Thymus (tissue), 2 donors: ENCODE results near the gene ATP2B3. TPM values are rescaled to one million over a fixed set of nuclear protein-coding genes. Genes with fewer than 3 reads are reported as not detected.

Source experiments
- polyA plus RNA-seq: library from polyadenylated mRNA; stranded (reverse); fragments of 200-250 nt; gene quantifications from one replicate; pipeline ENCODE4 v1.2.3, GENCODE V29; 2013
- total RNA-seq: library from RNA; stranded (reverse); fragments of 120-200 nt; gene quantifications from one replicate; pipeline ENCODE4 v1.2.4, GENCODE V29; 2013
- donor health status: healthy.

ATP2B3 gene
- total and polyA plus RNA-seq, 2 donors: 0.02 to 0.09 TPM

Other genes starting within 250 kb of the ATP2B3 start
- gene PNMA6F, start 195.9 kb upstream of the ATP2B3 start, total RNA-seq: under 0.01 TPM
- 0.02 TPM for gene PNMA6F, start 195.9 kb upstream of the ATP2B3 start, polyA plus RNA-seq
- 3.7 TPM for gene ZNF275, start 183.5 kb upstream of the ATP2B3 start, total RNA-seq
- 4.5 TPM for gene ZNF275, start 183.5 kb upstream of the ATP2B3 start, polyA plus RNA-seq
- not detected for gene PNMA6E, start 116.3 kb upstream of the ATP2B3 start, total RNA-seq
- 0.05 TPM for gene PNMA6E, start 116.3 kb upstream of the ATP2B3 start, polyA plus RNA-seq
- 0.19 TPM for gene ZFP92, start 106.2 kb upstream of the ATP2B3 start, total RNA-seq
- gene ZFP92, start 106.2 kb upstream of the ATP2B3 start, polyA plus RNA-seq: 0.27 TPM
- gene TREX2, start 71.6 kb upstream of the ATP2B3 start, total RNA-seq: 0.38 TPM
- 1.2 TPM for gene TREX2, start 71.6 kb upstream of the ATP2B3 start, polyA plus RNA-seq
- 19.1 TPM for gene HAUS7, start 47.1 kb upstream of the ATP2B3 start, total RNA-seq
- gene HAUS7, start 47.1 kb upstream of the ATP2B3 start, polyA plus RNA-seq: 47.6 TPM
- gene BGN, start 22.7 kb upstream of the ATP2B3 start, total RNA-seq: 3.4 TPM
- gene BGN, start 22.7 kb upstream of the ATP2B3 start, polyA plus RNA-seq: 21.6 TPM
- 21.1 TPM for gene CCNQ, start 81.5 kb downstream of the ATP2B3 start, total RNA-seq
- gene CCNQ, start 81.5 kb downstream of the ATP2B3 start, polyA plus RNA-seq: 28.4 TPM
- gene DUSP9, start 129.6 kb downstream of the ATP2B3 start, total RNA-seq: 1.7 TPM
- gene DUSP9, start 129.6 kb downstream of the ATP2B3 start, polyA plus RNA-seq: 0.07 TPM
- 8.2 TPM for gene PNCK, start 156.2 kb downstream of the ATP2B3 start, total RNA-seq
- gene PNCK, start 156.2 kb downstream of the ATP2B3 start, polyA plus RNA-seq: 2.4 TPM
- gene SLC6A8, start 170.3 kb downstream of the ATP2B3 start, total RNA-seq: 5.5 TPM
- gene SLC6A8, start 170.3 kb downstream of the ATP2B3 start, polyA plus RNA-seq: 18.2 TPM
- 71.9 TPM for gene BCAP31, start 206.7 kb downstream of the ATP2B3 start, total RNA-seq
- gene BCAP31, start 206.7 kb downstream of the ATP2B3 start, polyA plus RNA-seq: 114 TPM
- gene ABCD1, start 207.2 kb downstream of the ATP2B3 start, total RNA-seq: 4.7 TPM
- 6.8 TPM for gene ABCD1, start 207.2 kb downstream of the ATP2B3 start, polyA plus RNA-seq
- 0.14 TPM for gene PLXNB3, start 246.6 kb downstream of the ATP2B3 start, total RNA-seq
- 0.71 TPM for gene PLXNB3, start 246.6 kb downstream of the ATP2B3 start, polyA plus RNA-seq